ENCODE measurements around the gene EGFLAM.

GRCh38 chr5:38434966-38435705 is 176.8 kb downstream of the EGFLAM start:
- no peak for TF ChIP-seq POLR2A (IDR thresholded peaks at IDR 0.05)
- no peak for TF ChIP-seq CTCF (IDR thresholded peaks at IDR 0.05)

Measured in testis (tissue), 2 donors.